ENCODE data around the gene HAL. TPM values are rescaled to one million over a fixed set of nuclear protein-coding genes. Genes with fewer than 3 reads are reported as not detected.

Gene HAL
- total RNA-seq, result 0.68 and 0.78 TPM in 2 replicates

GRCh38 chr12:95996034-95996658 lies at the start of gene HAL:
Gene HAL, minus strand, starts transcription at chr12:95996344. Its CDS starts 434 bp downstream, at chr12:95995910.

GRCh38 chr12:96035283-96036236 lies 39.4 kb upstream of the HAL start, which contains the start of gene LTA4H:
Gene LTA4H, minus strand, starts transcription at chr12:96035587. Its CDS starts 68 bp downstream, at chr12:96035519.

GRCh38 chr12:95943330-95943842 lies 52.8 kb downstream of the HAL start, which contains the start of gene AMDHD1:
Gene AMDHD1, plus strand, starts transcription at chr12:95943331. Its CDS starts 68 bp downstream, at chr12:95943399.

GRCh38 chr12:95942524-95943329 lies 53.4 kb downstream of the HAL start, which contains the start of gene CCDC38:
Gene CCDC38, minus strand, starts transcription at chr12:95942614. Its CDS starts 6,105 bp downstream, at chr12:95936509.

Other genes with a start within 250 kb of the HAL start
- gene NTN4, start 205.6 kb downstream of the HAL start, total RNA-seq, result 73.8 and 160 TPM in 2 replicates
- gene SNRPF, start 137.4 kb downstream of the HAL start, total RNA-seq, result 12.9 and 13.7 TPM in 2 replicates
- gene CCDC38, start 53.7 kb downstream of the HAL start, total RNA-seq, result under 0.01 TPM in 1 of 2 replicates, not detected in the other
- under 0.01 TPM in 1 of 2 replicates, not detected in the other for gene AMDHD1, start 53.0 kb downstream of the HAL start, total RNA-seq
- 69.4 and 89.6 TPM in 2 replicates for gene LTA4H, start 39.2 kb upstream of the HAL start, total RNA-seq
- gene ELK3, start 198.0 kb upstream of the HAL start, total RNA-seq, result 8.2 and 19.4 TPM in 2 replicates

All from nasal cavity respiratory epithelium epithelial cell of viscerocranial mucosa (primary cell).